ENCODE results near the gene ZFP36.
"Not testable (repeated sequence)": the region's sequence is repeated elsewhere in the genome, so short reads cannot be mapped to it uniquely, and the experiment has no call there.

- TF ChIP-seq YY1 (IDR thresholded peaks at IDR 0.05; ENCODE audit: insufficient read depth, insufficient read length); ZNF274 (IDR thresholded peaks at IDR 0.05; ENCODE audit: low read depth, low read length): not testable (repeated sequence)
Observed at GRCh38 chr19:39379366-39379765, 27.3 kb upstream of the ZFP36 start.
